ENCODE results near the gene DEFB132. TPM values are rescaled to one million over a fixed set of nuclear protein-coding genes. Genes with fewer than 3 reads are reported as not detected.

Gene DEFB132
- total and polyA plus RNA-seq, 2 of the 13 experiments (the other 11 are each of a cell fraction or from before 2014, with no cell fraction given) = not detected

- TF ChIP-seq SKIL (CRISPR knock-in tag; IDR thresholded peaks at IDR 0.05; ENCODE audit: borderline replicate concordance) = peak; percentile 89
- TF ChIP-seq ZZZ3 (CRISPR knock-in tag; IDR thresholded peaks at IDR 0.05; ENCODE audit: borderline replicate concordance) = peak; percentile 74; the same call in 1 of the 2 replicates
- TF ChIP-seq ZNF574 (CRISPR knock-in tag; IDR thresholded peaks at IDR 0.05) = peak; percentile 96
- peak; percentile 100 for TF ChIP-seq IKZF5 (CRISPR knock-in tag; IDR thresholded peaks at IDR 0.05)
- TF ChIP-seq HNF4G (IDR thresholded peaks at IDR 0.05; ENCODE audit: borderline replicate concordance, low read depth, low read length) = peak; percentile 56; the same call in 1 of the 2 replicates
- peak; percentile 85 for TF ChIP-seq HNF4G (CRISPR knock-in tag; IDR thresholded peaks at IDR 0.05; ENCODE audit: borderline replicate concordance, low read depth)
- TF ChIP-seq ZFP90 (CRISPR knock-in tag; IDR thresholded peaks at IDR 0.05; ENCODE audit: borderline replicate concordance) = peak; percentile 99
- peak; percentile 98 for TF ChIP-seq SALL1 (CRISPR knock-in tag; IDR thresholded peaks at IDR 0.05)
- peak; percentile 88; the same call in 1 of the 2 replicates for TF ChIP-seq ZBTB34 (CRISPR knock-in tag; IDR thresholded peaks at IDR 0.05)
- peak; percentile 93 for TF ChIP-seq AHDC1 (CRISPR knock-in tag; IDR thresholded peaks at IDR 0.05; ENCODE audit: borderline replicate concordance)
- peak; percentile 87 for TF ChIP-seq ZNF329 (CRISPR knock-in tag; IDR thresholded peaks at IDR 0.05; ENCODE audit: low read depth)
- peak; percentile 88; the same call in 1 of the 2 replicates for TF ChIP-seq U2AF2 (IDR thresholded peaks at IDR 0.05; ENCODE audit: low read depth, low read length)
- TF ChIP-seq SNAPC2 (CRISPR knock-in tag; IDR thresholded peaks at IDR 0.05) = no peak; the same call in 1 of the 2 replicates
- TF ChIP-seq NRL (CRISPR knock-in tag; IDR thresholded peaks at IDR 0.05; ENCODE audit: borderline replicate concordance) = peak; percentile 100
These were observed 39.8 kb downstream of the DEFB132 start, which contains the start of gene ZCCHC3 (continued) for GRCh38 chr20:297098-297924.

Measured in HepG2 (cell line).